WTC11 (cell line): ENCODE results near the gene PDHB. TPM values are rescaled to one million over a fixed set of nuclear protein-coding genes. Genes with fewer than 3 reads are reported as not detected.

ENCODE experiments used
- CREB1 ChIP-seq: sonication (generic); formaldehyde crosslinking; IDR thresholded peaks from 2 replicates; pipeline ENCODE4 v1.8.0; 2023; ENCODE audit warnings: mild to moderate bottlenecking, missing genetic modification reagents
- RORB ChIP-seq: fragments of 250-450 bp; sonication (Bioruptor Pico); IDR thresholded peaks from 2 replicates; pipeline ENCODE4 v1.9.0; 2021; ENCODE audit warnings: mild to moderate bottlenecking
- TEAD4 ChIP-seq: sonication (generic); formaldehyde crosslinking; IDR thresholded peaks from 2 replicates; pipeline ENCODE4 v1.8.0; 2022; ENCODE audit warnings: mild to moderate bottlenecking, missing genetic modification reagents
- ZNF121 ChIP-seq: sonication (generic); formaldehyde crosslinking; IDR thresholded peaks from 2 replicates; pipeline ENCODE4 v1.8.0; 2023; ENCODE audit warnings: missing genetic modification reagents
- ZNF263 ChIP-seq: sonication (generic); formaldehyde crosslinking; IDR thresholded peaks from 2 replicates; pipeline ENCODE4 v1.8.1; 2022; ENCODE audit warnings: low read depth, mild to moderate bottlenecking, moderate library complexity, missing genetic modification reagents
- ZNF396 ChIP-seq: fragments of 250-450 bp; sonication (Bioruptor Pico); IDR thresholded peaks from 2 replicates; pipeline ENCODE4 v1.8.0; 2021; ENCODE audit warnings: mild to moderate bottlenecking, moderate library complexity, borderline replicate concordance
- total RNA-seq: library from RNA; stranded (reverse); gene quantifications from 3 replicates; pipeline ENCODE4 v1.2.3, GENCODE V29; 2021
- TF ChIP-seq, protein P1 (sequence below): sonication (generic); formaldehyde crosslinking; IDR thresholded peaks from 2 replicates; pipeline ENCODE4 v1.8.0; 2022; ENCODE audit warnings: missing genetic modification reagents
- TF ChIP-seq, protein P2 (sequence below): sonication (generic); formaldehyde crosslinking; IDR thresholded peaks from 2 replicates; pipeline ENCODE4 v1.8.0; 2022; ENCODE audit warnings: mild to moderate bottlenecking, missing genetic modification reagents
- TF ChIP-seq, protein P3 (sequence below): sonication (generic); formaldehyde crosslinking; IDR thresholded peaks from 2 replicates; pipeline ENCODE4 v1.8.1; 2023; ENCODE audit warnings: mild to moderate bottlenecking, missing genetic modification reagents, moderate library complexity
- TF ChIP-seq, protein P4 (sequence below): fragments of 250-450 bp; sonication (Bioruptor Pico); IDR thresholded peaks from 2 replicates; pipeline ENCODE4 v1.9.0; 2021; ENCODE audit warnings: mild to moderate bottlenecking
- TF ChIP-seq, protein P5 (sequence below): sonication (generic); formaldehyde crosslinking; IDR thresholded peaks from 2 replicates; pipeline ENCODE4 v1.8.1; 2022; ENCODE audit warnings: mild to moderate bottlenecking, missing genetic modification reagents, moderate library complexity, borderline replicate concordance
- TF ChIP-seq, protein P6 (sequence below): sonication (generic); formaldehyde crosslinking; IDR thresholded peaks from 2 replicates; pipeline ENCODE4 v1.8.0; 2023; ENCODE audit warnings: missing genetic modification reagents, mild to moderate bottlenecking, borderline replicate concordance
- TF ChIP-seq, protein P7 (sequence below): sonication (generic); formaldehyde crosslinking; IDR thresholded peaks from 2 replicates; pipeline ENCODE4 v1.8.1; 2023; ENCODE audit warnings: mild to moderate bottlenecking, moderate library complexity, missing genetic modification reagents
- TF ChIP-seq, protein P8 (sequence below): fragments of 250-450 bp; sonication (Bioruptor Pico); IDR thresholded peaks from 2 replicates; pipeline ENCODE4 v1.9.0; 2021; ENCODE audit warnings: moderate library complexity, mild to moderate bottlenecking, inconsistent platforms, borderline replicate concordance
- TF ChIP-seq, protein P9 (sequence below): sonication (generic); formaldehyde crosslinking; IDR thresholded peaks from 2 replicates; pipeline ENCODE4 v1.8.1; 2022; ENCODE audit warnings: low read depth, missing genetic modification reagents, borderline replicate concordance
- TF ChIP-seq, protein P10 (sequence below): fragments of 250-450 bp; sonication (Bioruptor Pico); conservative IDR thresholded peaks from 2 replicates; pipeline ENCODE4 v1.9.0; 2021; ENCODE audit warnings: mild to moderate bottlenecking

The PDHB gene
- total RNA-seq, 1 experiment from 2014 or later: 131 TPM

DNA sequence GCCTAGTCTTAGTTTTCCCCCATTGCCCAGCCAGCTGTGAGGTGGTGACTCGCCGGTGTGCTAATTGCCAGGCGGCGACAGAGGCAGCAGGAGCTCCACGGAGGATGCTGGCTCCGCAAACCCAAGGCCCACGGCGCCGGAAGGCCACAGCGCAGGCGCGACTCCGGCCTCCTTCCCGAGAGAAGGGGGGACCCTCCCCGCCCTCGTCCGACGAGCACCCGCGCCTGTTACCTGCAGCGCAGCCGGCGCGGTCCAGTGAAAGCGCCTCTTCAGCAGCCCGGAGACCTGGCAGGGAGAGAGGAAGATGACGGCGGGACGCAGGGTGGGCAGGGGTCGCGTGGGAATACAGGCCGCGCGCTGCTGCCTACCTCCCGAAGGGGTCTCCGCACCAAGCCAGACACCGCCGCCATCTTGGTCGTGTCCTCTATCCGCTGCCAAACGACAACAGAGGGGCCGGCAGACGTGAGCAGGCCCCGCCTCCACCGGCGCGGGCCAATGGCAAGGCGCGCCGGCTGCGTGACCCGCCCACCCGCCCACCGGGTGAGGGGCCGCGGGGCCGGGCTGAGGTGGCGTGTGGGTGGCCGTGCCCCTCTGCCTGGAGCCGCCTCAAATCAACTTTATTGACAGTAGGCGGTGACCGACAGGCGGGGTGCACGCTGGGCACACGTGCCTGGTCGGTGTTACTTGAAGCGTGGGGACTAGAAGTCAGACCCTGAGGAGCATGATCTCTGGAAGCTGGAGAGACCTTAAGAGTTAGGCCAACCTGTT lies at the start of gene PDHB (continued):
- TF ChIP-seq, protein P1, sequence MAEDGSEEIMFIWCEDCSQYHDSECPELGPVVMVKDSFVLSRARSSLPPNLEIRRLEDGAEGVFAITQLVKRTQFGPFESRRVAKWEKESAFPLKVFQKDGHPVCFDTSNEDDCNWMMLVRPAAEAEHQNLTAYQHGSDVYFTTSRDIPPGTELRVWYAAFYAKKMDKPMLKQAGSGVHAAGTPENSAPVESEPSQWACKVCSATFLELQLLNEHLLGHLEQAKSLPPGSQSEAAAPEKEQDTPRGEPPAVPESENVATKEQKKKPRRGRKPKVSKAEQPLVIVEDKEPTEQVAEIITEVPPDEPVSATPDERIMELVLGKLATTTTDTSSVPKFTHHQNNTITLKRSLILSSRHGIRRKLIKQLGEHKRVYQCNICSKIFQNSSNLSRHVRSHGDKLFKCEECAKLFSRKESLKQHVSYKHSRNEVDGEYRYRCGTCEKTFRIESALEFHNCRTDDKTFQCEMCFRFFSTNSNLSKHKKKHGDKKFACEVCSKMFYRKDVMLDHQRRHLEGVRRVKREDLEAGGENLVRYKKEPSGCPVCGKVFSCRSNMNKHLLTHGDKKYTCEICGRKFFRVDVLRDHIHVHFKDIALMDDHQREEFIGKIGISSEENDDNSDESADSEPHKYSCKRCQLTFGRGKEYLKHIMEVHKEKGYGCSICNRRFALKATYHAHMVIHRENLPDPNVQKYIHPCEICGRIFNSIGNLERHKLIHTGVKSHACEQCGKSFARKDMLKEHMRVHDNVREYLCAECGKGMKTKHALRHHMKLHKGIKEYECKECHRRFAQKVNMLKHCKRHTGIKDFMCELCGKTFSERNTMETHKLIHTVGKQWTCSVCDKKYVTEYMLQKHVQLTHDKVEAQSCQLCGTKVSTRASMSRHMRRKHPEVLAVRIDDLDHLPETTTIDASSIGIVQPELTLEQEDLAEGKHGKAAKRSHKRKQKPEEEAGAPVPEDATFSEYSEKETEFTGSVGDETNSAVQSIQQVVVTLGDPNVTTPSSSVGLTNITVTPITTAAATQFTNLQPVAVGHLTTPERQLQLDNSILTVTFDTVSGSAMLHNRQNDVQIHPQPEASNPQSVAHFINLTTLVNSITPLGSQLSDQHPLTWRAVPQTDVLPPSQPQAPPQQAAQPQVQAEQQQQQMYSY (CRISPR knock-in tag): no peak
- TF ChIP-seq, protein P2, sequence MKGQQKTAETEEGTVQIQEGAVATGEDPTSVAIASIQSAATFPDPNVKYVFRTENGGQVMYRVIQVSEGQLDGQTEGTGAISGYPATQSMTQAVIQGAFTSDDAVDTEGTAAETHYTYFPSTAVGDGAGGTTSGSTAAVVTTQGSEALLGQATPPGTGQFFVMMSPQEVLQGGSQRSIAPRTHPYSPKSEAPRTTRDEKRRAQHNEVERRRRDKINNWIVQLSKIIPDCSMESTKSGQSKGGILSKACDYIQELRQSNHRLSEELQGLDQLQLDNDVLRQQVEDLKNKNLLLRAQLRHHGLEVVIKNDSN: peak; percentile 81
- TF ChIP-seq, protein P3, sequence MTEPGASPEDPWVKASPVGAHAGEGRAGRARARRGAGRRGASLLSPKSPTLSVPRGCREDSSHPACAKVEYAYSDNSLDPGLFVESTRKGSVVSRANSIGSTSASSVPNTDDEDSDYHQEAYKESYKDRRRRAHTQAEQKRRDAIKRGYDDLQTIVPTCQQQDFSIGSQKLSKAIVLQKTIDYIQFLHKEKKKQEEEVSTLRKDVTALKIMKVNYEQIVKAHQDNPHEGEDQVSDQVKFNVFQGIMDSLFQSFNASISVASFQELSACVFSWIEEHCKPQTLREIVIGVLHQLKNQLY (CRISPR knock-in tag): no peak; the same call in 1 of the 2 replicates
- TF ChIP-seq, protein P4, sequence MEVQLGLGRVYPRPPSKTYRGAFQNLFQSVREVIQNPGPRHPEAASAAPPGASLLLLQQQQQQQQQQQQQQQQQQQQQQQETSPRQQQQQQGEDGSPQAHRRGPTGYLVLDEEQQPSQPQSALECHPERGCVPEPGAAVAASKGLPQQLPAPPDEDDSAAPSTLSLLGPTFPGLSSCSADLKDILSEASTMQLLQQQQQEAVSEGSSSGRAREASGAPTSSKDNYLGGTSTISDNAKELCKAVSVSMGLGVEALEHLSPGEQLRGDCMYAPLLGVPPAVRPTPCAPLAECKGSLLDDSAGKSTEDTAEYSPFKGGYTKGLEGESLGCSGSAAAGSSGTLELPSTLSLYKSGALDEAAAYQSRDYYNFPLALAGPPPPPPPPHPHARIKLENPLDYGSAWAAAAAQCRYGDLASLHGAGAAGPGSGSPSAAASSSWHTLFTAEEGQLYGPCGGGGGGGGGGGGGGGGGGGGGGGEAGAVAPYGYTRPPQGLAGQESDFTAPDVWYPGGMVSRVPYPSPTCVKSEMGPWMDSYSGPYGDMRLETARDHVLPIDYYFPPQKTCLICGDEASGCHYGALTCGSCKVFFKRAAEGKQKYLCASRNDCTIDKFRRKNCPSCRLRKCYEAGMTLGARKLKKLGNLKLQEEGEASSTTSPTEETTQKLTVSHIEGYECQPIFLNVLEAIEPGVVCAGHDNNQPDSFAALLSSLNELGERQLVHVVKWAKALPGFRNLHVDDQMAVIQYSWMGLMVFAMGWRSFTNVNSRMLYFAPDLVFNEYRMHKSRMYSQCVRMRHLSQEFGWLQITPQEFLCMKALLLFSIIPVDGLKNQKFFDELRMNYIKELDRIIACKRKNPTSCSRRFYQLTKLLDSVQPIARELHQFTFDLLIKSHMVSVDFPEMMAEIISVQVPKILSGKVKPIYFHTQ (CRISPR knock-in tag): no peak
- TF ChIP-seq, protein P5, sequence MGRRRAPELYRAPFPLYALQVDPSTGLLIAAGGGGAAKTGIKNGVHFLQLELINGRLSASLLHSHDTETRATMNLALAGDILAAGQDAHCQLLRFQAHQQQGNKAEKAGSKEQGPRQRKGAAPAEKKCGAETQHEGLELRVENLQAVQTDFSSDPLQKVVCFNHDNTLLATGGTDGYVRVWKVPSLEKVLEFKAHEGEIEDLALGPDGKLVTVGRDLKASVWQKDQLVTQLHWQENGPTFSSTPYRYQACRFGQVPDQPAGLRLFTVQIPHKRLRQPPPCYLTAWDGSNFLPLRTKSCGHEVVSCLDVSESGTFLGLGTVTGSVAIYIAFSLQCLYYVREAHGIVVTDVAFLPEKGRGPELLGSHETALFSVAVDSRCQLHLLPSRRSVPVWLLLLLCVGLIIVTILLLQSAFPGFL (CRISPR knock-in tag): 0 out of 2 replicates have a peak, but pooled peaks have one; percentile 80
- TF ChIP-seq, protein P6, sequence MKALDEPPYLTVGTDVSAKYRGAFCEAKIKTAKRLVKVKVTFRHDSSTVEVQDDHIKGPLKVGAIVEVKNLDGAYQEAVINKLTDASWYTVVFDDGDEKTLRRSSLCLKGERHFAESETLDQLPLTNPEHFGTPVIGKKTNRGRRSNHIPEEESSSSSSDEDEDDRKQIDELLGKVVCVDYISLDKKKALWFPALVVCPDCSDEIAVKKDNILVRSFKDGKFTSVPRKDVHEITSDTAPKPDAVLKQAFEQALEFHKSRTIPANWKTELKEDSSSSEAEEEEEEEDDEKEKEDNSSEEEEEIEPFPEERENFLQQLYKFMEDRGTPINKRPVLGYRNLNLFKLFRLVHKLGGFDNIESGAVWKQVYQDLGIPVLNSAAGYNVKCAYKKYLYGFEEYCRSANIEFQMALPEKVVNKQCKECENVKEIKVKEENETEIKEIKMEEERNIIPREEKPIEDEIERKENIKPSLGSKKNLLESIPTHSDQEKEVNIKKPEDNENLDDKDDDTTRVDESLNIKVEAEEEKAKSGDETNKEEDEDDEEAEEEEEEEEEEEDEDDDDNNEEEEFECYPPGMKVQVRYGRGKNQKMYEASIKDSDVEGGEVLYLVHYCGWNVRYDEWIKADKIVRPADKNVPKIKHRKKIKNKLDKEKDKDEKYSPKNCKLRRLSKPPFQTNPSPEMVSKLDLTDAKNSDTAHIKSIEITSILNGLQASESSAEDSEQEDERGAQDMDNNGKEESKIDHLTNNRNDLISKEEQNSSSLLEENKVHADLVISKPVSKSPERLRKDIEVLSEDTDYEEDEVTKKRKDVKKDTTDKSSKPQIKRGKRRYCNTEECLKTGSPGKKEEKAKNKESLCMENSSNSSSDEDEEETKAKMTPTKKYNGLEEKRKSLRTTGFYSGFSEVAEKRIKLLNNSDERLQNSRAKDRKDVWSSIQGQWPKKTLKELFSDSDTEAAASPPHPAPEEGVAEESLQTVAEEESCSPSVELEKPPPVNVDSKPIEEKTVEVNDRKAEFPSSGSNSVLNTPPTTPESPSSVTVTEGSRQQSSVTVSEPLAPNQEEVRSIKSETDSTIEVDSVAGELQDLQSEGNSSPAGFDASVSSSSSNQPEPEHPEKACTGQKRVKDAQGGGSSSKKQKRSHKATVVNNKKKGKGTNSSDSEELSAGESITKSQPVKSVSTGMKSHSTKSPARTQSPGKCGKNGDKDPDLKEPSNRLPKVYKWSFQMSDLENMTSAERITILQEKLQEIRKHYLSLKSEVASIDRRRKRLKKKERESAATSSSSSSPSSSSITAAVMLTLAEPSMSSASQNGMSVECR (CRISPR knock-in tag): peak; percentile 91
- no peak for TF ChIP-seq RORB
- TF ChIP-seq, protein P7, sequence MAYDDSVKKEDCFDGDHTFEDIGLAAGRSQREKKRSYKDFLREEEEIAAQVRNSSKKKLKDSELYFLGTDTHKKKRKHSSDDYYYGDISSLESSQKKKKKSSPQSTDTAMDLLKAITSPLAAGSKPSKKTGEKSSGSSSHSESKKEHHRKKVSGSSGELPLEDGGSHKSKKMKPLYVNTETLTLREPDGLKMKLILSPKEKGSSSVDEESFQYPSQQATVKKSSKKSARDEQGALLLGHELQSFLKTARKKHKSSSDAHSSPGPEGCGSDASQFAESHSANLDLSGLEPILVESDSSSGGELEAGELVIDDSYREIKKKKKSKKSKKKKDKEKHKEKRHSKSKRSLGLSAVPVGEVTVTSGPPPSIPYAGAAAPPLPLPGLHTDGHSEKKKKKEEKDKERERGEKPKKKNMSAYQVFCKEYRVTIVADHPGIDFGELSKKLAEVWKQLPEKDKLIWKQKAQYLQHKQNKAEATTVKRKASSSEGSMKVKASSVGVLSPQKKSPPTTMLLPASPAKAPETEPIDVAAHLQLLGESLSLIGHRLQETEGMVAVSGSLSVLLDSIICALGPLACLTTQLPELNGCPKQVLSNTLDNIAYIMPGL (CRISPR knock-in tag): 0 out of 2 replicates have a peak, but pooled peaks have one; percentile 21
- TF ChIP-seq, protein P8, sequence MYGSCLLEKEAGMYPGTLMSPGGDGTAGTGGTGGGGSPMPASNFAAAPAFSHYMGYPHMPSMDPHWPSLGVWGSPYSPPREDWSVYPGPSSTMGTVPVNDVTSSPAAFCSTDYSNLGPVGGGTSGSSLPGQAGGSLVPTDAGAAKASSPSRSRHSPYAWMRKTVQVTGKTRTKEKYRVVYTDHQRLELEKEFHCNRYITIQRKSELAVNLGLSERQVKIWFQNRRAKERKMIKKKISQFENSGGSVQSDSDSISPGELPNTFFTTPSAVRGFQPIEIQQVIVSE (CRISPR knock-in tag): no peak
- TF ChIP-seq TEAD4 (CRISPR knock-in tag): no peak
- TF ChIP-seq CREB1 (CRISPR knock-in tag): peak; percentile 84; the same call in 1 of the 2 replicates
- TF ChIP-seq, protein P9, sequence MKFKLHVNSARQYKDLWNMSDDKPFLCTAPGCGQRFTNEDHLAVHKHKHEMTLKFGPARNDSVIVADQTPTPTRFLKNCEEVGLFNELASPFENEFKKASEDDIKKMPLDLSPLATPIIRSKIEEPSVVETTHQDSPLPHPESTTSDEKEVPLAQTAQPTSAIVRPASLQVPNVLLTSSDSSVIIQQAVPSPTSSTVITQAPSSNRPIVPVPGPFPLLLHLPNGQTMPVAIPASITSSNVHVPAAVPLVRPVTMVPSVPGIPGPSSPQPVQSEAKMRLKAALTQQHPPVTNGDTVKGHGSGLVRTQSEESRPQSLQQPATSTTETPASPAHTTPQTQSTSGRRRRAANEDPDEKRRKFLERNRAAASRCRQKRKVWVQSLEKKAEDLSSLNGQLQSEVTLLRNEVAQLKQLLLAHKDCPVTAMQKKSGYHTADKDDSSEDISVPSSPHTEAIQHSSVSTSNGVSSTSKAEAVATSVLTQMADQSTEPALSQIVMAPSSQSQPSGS (CRISPR knock-in tag): 0 out of 2 replicates have a peak, but pooled peaks have one; percentile 35
- no peak for TF ChIP-seq ZNF396
- TF ChIP-seq, protein P10, sequence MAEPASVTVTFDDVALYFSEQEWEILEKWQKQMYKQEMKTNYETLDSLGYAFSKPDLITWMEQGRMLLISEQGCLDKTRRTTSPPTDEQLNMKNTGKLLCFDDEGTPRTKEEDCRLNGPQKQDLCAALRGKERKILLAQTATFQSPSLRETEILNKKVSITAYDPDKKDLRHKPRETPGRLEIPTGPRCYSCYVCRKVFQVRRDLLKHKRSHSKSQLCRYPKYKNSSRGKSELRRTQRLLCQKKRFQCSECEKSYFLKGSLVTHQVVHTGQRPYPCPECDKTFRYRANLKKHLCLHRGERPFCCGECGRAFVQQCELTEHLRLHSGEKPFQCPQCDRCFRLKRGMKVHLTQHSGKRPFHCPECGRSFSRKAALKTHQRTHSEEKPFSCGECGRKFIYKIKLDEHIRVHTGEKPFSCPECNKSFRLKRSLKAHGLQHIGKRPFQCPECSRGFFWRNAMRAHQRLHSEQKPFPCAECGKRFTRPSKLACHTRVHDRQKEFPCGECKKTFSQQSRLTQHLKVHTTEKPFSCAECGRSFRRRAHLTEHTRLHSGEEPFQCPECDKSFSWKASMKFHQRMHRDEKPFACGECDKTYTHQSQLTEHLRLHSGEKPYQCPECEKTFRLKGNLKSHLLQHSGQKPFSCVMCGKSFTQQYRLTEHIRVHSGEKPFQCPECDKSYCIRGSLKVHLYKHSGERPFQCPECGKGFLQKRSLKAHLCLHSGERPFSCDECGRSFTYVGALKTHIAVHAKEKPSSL (CRISPR knock-in tag): no peak
- TF ChIP-seq ZNF121 (CRISPR knock-in tag): no peak
- no peak for TF ChIP-seq ZNF263
